ENCODE measurements around the gene CARHSP1.

- no peak for TF ChIP-seq CTCF (IDR thresholded peaks at IDR 0.05)
- no peak for TF ChIP-seq EZH2 (IDR thresholded peaks at IDR 0.05)
These were observed 35.2 kb upstream of the CARHSP1 start for GRCh38 chr16:8904018-8904430.
